Transverse colon (tissue), 4 donors: ENCODE data around the gene PPARD.
A peak's percentile ranks its signal among the peaks of the same experiment; 100 is the strongest.

Experiments used
- CTCF ChIP-seq, 5 experiments: fragments of 200-600 bp in 3 of 5; fragments of 450-650 bp in 2 of 5; sonication (generic) in 3 of 5; IDR thresholded peaks; 1 replicate in 2 of 5; 2 replicates in 3 of 5; pipeline ENCODE4 v1.5.1; 2016 to 2017; ENCODE audit warnings: antibody characterized with exemption in 5 of 5, inconsistent platforms in 3 of 5, mild to moderate bottlenecking in 2 of 5, moderate library complexity in 1 of 5
- EP300 ChIP-seq: sonication (generic); formaldehyde crosslinking; IDR thresholded peaks from one replicate; pipeline ENCODE4 v1.6.1; 2017; ENCODE audit warnings: antibody characterized with exemption, low read depth
- POLR2A ChIP-seq: fragments of 450-650 bp; IDR thresholded peaks from one replicate; pipeline ENCODE4 v1.6.1; 2016; ENCODE audit warnings: antibody characterized with exemption, mild to moderate bottlenecking, moderate library complexity
- POLR2AphosphoS5 ChIP-seq, 3 donors: sonication (generic); formaldehyde crosslinking; IDR thresholded peaks; one replicate each; pipeline ENCODE4 v1.6.1; 2016; ENCODE audit warnings: antibody characterized with exemption in 3 of 3

- peak in 2 of 5 experiments; percentile 8 to 27 for TF ChIP-seq CTCF (IDR thresholded peaks at IDR 0.05)
- no peak for TF ChIP-seq POLR2A
- TF ChIP-seq POLR2AphosphoS5 (IDR thresholded peaks at IDR 0.05) = peak in 1 of 3 donors; percentile 33
- no peak for TF ChIP-seq EP300
Measured at GRCh38 chr6:35318196-35319171, 23.9 kb upstream of the PPARD start.
